Neuronal stem cell (in vitro differentiated cells): Measurements from ENCODE around the gene IFT74.

Experiments
- DNase-seq: peaks from one replicate; pipeline ENCODE4 v3.0.0-alpha.2; 2013; ENCODE audit warnings: low spot score
- H2AFZ ChIP-seq: one replicate; pipeline ENCODE4 v1.6.1; 2013; ENCODE audit warnings: mild to moderate bottlenecking, low read length, inconsistent platforms
- H2AK5ac ChIP-seq: 2 replicates; pipeline ENCODE4 v1.6.1; 2013; ENCODE audit warnings: low read depth, mild to moderate bottlenecking, inconsistent platforms, low read length, moderate library complexity, mixed read lengths
- H2BK120ac ChIP-seq: 2 replicates; pipeline ENCODE4 v1.6.1; 2013; ENCODE audit warnings: low read depth, mild to moderate bottlenecking, inconsistent platforms, low read length, moderate library complexity, mixed read lengths
- H2BK12ac ChIP-seq: one replicate; pipeline ENCODE4 v1.6.1; 2013; ENCODE audit warnings: low read length, inconsistent platforms
- H2BK15ac ChIP-seq: 2 replicates; pipeline ENCODE4 v1.6.1; 2013; ENCODE audit warnings: mild to moderate bottlenecking, low read length, inconsistent platforms, mixed read lengths
- H2BK5ac ChIP-seq: one replicate; pipeline ENCODE4 v1.6.1; 2013; ENCODE audit warnings: inconsistent platforms, mild to moderate bottlenecking, low read length, moderate library complexity
- H3K14ac ChIP-seq: one replicate; pipeline ENCODE4 v1.6.1; 2013; ENCODE audit warnings: low read length, inconsistent platforms
- H3K18ac ChIP-seq: 2 replicates; pipeline ENCODE4 v1.6.1; 2013; ENCODE audit warnings: low read length, inconsistent platforms
- H3K23ac ChIP-seq: 2 replicates; pipeline ENCODE4 v1.6.1; 2013; ENCODE audit warnings: low read depth, mild to moderate bottlenecking, mixed read lengths, low read length, inconsistent platforms; ENCODE audit not compliant: poor library complexity
- H3K27ac ChIP-seq: replicated peaks from 3 replicates; pipeline ENCODE4 v1.5.1; 2013; ENCODE audit warnings: low read length, inconsistent platforms
- H3K27me3 ChIP-seq, 3 experiments: 2 replicates each; pipeline ENCODE4 v1.6.1; 2013; ENCODE audit warnings: low read length in 3 of 3, mild to moderate bottlenecking in 2 of 3, inconsistent platforms in 1 of 3, low read depth in 1 of 3, mixed read lengths in 1 of 3, moderate library complexity in 1 of 3; ENCODE audit not compliant: control insufficient read depth in 3 of 3, insufficient read depth in 3 of 3
- H3K36me3 ChIP-seq, 2 donors: replicated peaks in 1 of 2; 2 replicates each; pipeline ENCODE4 v1.6.1; 2013; ENCODE audit warnings: low read length in 2 of 2; ENCODE audit not compliant: control insufficient read depth in 2 of 2, insufficient read depth in 2 of 2
- H3K4ac ChIP-seq: 2 replicates; pipeline ENCODE4 v1.6.1; 2013; ENCODE audit warnings: inconsistent platforms, mild to moderate bottlenecking, low read length, moderate library complexity
- H3K4me1 ChIP-seq, 2 donors: 1 replicate in 1 of 2; 2 replicates in 1 of 2; pipeline ENCODE4 v1.6.1; 2013; ENCODE audit warnings: low read length in 2 of 2, low read depth in 1 of 2; ENCODE audit not compliant: control insufficient read depth in 2 of 2, insufficient read depth in 1 of 2
- H3K4me2 ChIP-seq: one replicate; pipeline ENCODE4 v1.6.1; 2013; ENCODE audit warnings: mild to moderate bottlenecking, low read length, inconsistent platforms; ENCODE audit not compliant: insufficient read depth, poor library complexity, severe bottlenecking
- H3K4me3 ChIP-seq, 2 donors: 2 replicates each; pipeline ENCODE4 v1.5.1; 2013; ENCODE audit warnings: low read length in 2 of 2, mild to moderate bottlenecking in 2 of 2, inconsistent platforms in 1 of 2, moderate library complexity in 1 of 2
- H3K79me1 ChIP-seq: one replicate; pipeline ENCODE4 v1.6.1; 2013; ENCODE audit warnings: low read depth, mild to moderate bottlenecking, inconsistent platforms, low read length, moderate library complexity
- H3K9ac ChIP-seq: one replicate; pipeline ENCODE4 v1.6.1; 2013; ENCODE audit warnings: mild to moderate bottlenecking, low read depth, low read length, inconsistent platforms; ENCODE audit not compliant: poor library complexity
- H3K9me3 ChIP-seq, 2 donors: replicated peaks in 1 of 2; 2 replicates each; pipeline versions ENCODE3 to v1.6.1; 2013; ENCODE audit warnings: low read length in 2 of 2, mild to moderate bottlenecking in 2 of 2, inconsistent platforms in 1 of 2, low read depth in 1 of 2, mixed read lengths in 1 of 2, moderate library complexity in 1 of 2; ENCODE audit not compliant: control insufficient read depth in 2 of 2, insufficient read depth in 1 of 2
- H4K8ac ChIP-seq: one replicate; pipeline ENCODE4 v1.6.1; 2013; ENCODE audit warnings: low read depth, mild to moderate bottlenecking, inconsistent platforms, low read length, moderate library complexity
- H4K91ac ChIP-seq: one replicate; pipeline ENCODE4 v1.6.1; 2013; ENCODE audit warnings: low read length, low read depth, mild to moderate bottlenecking, inconsistent platforms; ENCODE audit not compliant: poor library complexity
- WGBS, 2 donors: extraction: QIAGEN DNeasy Blood & Tissue Kit; methylation state at CpG; one replicate each; pipeline ENCODE4 v1.1.7; 2013; ENCODE audit warnings: missing lambda C conversion rate in 2 of 2, mixed read lengths in 1 of 2; ENCODE audit not compliant: insufficient read length in 2 of 2, insufficient replicate concordance in 1 of 2; ENCODE audit errors: extremely low coverage in 2 of 2; 5-methylcytosine and 5-hydroxymethylcytosine counted together

IFT74 gene

GRCh38 chr9:26974927-26975326, 18.7 kb downstream of the IFT74 start:
- no peak overlapping the region for H2BK15ac ChIP-seq
- no peak for DNase-seq
- H2BK120ac ChIP-seq, result no peak overlapping the region
- no peak overlapping the region for H3K9ac ChIP-seq
- no peaks in the 10 kb centered on the region for H3K4me1 ChIP-seq
- no peak overlapping the region for H2AFZ ChIP-seq
- no peak overlapping the region for H3K14ac ChIP-seq
- H3K4me3 ChIP-seq, result no peak overlapping the region
- no CpG with 5 or more reads among the region's 4 CpGs for whole genome bisulfite sequencing, 2 donors
- no peak overlapping the region for H3K18ac ChIP-seq
- H3K27me3 ChIP-seq, result no peaks in the 10 kb centered on the region
- H2BK12ac ChIP-seq, result no peak overlapping the region
- H4K8ac ChIP-seq, result no peak overlapping the region
- H3K4ac ChIP-seq, result no peak overlapping the region
- no peak overlapping the region for H3K23ac ChIP-seq
- H4K91ac ChIP-seq, result no peak overlapping the region
- no peak overlapping the region for H2AK5ac ChIP-seq
- H2BK5ac ChIP-seq, result no peak overlapping the region
- H3K27ac ChIP-seq, result peak overlapping the region; percentile 82
- H3K9me3 ChIP-seq, result peaks cover 3 to 11% of the 10 kb centered on the region in 2 donors
- peaks cover 0 to 17% of the 10 kb centered on the region in 2 donors for H3K36me3 ChIP-seq
- H3K79me1 ChIP-seq, result peaks cover 1% of the 10 kb centered on the region
- H3K4me2 ChIP-seq, result no peak overlapping the region

GRCh38 chr9:26975728-26976707, 19.8 kb downstream of the IFT74 start:
- no peak overlapping the region for H2AK5ac ChIP-seq
- H3K9ac ChIP-seq, result no peak overlapping the region
- no peak overlapping the region for H4K91ac ChIP-seq
- peak overlapping the region; percentile 82 for H3K27ac ChIP-seq
- no peak overlapping the region for H2BK12ac ChIP-seq
- H3K23ac ChIP-seq, result no peak overlapping the region
- H3K18ac ChIP-seq, result peak overlapping the region; percentile 79
- no peak overlapping the region for H3K4me2 ChIP-seq
- H3K4me1 ChIP-seq, result no peaks in the 10 kb centered on the region
- peak overlapping the region; percentile 32 for H2AFZ ChIP-seq
- H3K9me3 ChIP-seq, result peaks cover 3 to 11% of the 10 kb centered on the region in 2 donors
- H4K8ac ChIP-seq, result no peak overlapping the region
- H3K4ac ChIP-seq, result no peak overlapping the region
- no peak overlapping the region for H2BK15ac ChIP-seq
- no peak overlapping the region for H3K4me3 ChIP-seq
- H3K27me3 ChIP-seq, result no peaks in the 10 kb centered on the region
- no peak overlapping the region for H3K14ac ChIP-seq
- peaks cover 1% of the 10 kb centered on the region for H3K79me1 ChIP-seq
- no CpG with 5 or more reads among the region's 18 CpGs for WGBS, 2 donors
- peak; percentile 30 for DNase-seq
- no peak overlapping the region for H2BK5ac ChIP-seq
- peaks cover 2 to 22% of the 10 kb centered on the region in 2 donors for H3K36me3 ChIP-seq
- no peak overlapping the region for H2BK120ac ChIP-seq

GRCh38 chr9:26983340-26983739, 27.1 kb downstream of the IFT74 start:
- no peak for DNase-seq
- Histone ChIP-seq H2BK120ac (no peak overlapping the region), H3K9me3 (no peaks in the 10 kb centered on the region), H3K4me1 (no peaks in the 10 kb centered on the region), H3K27me3 (no peaks in the 10 kb centered on the region), H2AFZ (no peak overlapping the region), H3K4me2 (no peak overlapping the region), H4K8ac (no peak overlapping the region), H3K9ac (no peak overlapping the region), H3K23ac (no peak overlapping the region), H3K79me1 (no peaks in the 10 kb centered on the region), H3K4me3 (no peak overlapping the region), H3K14ac (no peak overlapping the region), H3K18ac (no peak overlapping the region), H2BK12ac (no peak overlapping the region), H2BK5ac (no peak overlapping the region), H4K91ac (no peak overlapping the region), H3K36me3 (peaks cover 2 to 63% of the 10 kb centered on the region in 2 donors), H3K27ac (no peak overlapping the region), H2BK15ac (no peak overlapping the region), H2AK5ac (no peak overlapping the region), H3K4ac (no peak overlapping the region)
- WGBS, 2 donors, result no CpG with 5 or more reads among the region's 1 CpG

GRCh38 chr9:26995810-26996209, 39.6 kb downstream of the IFT74 start:
- no peak overlapping the region for H2BK5ac ChIP-seq
- H2AK5ac ChIP-seq, result no peak overlapping the region
- H4K91ac ChIP-seq, result no peak overlapping the region
- H3K36me3 ChIP-seq, result peaks cover 0 to 11% of the 10 kb centered on the region in 2 donors
- no peak overlapping the region for H2AFZ ChIP-seq
- H3K23ac ChIP-seq, result no peak overlapping the region
- H3K9me3 ChIP-seq, result no peaks in the 10 kb centered on the region
- no CpG with 5 or more reads among the region's 2 CpGs for WGBS, 2 donors
- H3K4me3 ChIP-seq, result no peak overlapping the region
- H3K27ac ChIP-seq, result no peak overlapping the region
- no peak overlapping the region for H2BK120ac ChIP-seq
- no peak overlapping the region for H2BK12ac ChIP-seq
- no peak overlapping the region for H3K4me2 ChIP-seq
- no peaks in the 10 kb centered on the region for H3K4me1 ChIP-seq
- no peak overlapping the region for H3K18ac ChIP-seq
- H3K4ac ChIP-seq, result no peak overlapping the region
- H3K79me1 ChIP-seq, result no peaks in the 10 kb centered on the region
- no peak overlapping the region for H3K9ac ChIP-seq
- no peak overlapping the region for H4K8ac ChIP-seq
- H3K14ac ChIP-seq, result no peak overlapping the region
- H2BK15ac ChIP-seq, result no peak overlapping the region
- H3K27me3 ChIP-seq, result no peaks in the 10 kb centered on the region
- DNase-seq, result no peak
